ENCODE measurements around the gene TGM2.

- TF ChIP-seq CTCF (IDR thresholded peaks at IDR 0.05; ENCODE audit: low read depth, low read length) = no peak
- TF ChIP-seq EZH2phosphoT487 (IDR thresholded peaks at IDR 0.05; ENCODE audit: low read depth) = no peak
Measured at GRCh38 chr20:38208523-38208922, 43.5 kb upstream of the TGM2 start.
